HCT116 (cell line): ENCODE measurements around the gene HBG1. TPM values are rescaled to one million over a fixed set of nuclear protein-coding genes. Genes with fewer than 3 reads are reported as not detected.

ENCODE experiments used
- ATAC-seq: fragments of 200-7000 bp; cut with Tn5 transposase; 2 replicates; pipeline ENCODE4 v1.9.1; 2020; ENCODE audit warnings: mild to moderate bottlenecking, moderate library complexity
- BruUV-seq: library from RNA; stranded (reverse); fragments of 400-500 nt; replicated peaks from 2 replicates; lab custom pipeline; 2021; lab: Mats Ljungman, UMichigan
- CTCF ChIA-PET: fragments of 300-600 bp; sonication (Branson Sonifier 250); formaldehyde crosslinking; loops from one replicate; lab custom pipeline; 2021; ENCODE audit warnings: antibody characterized with exemption; lab: Charles Lee
- POLR2A ChIA-PET: fragments of 300-600, 350-600 bp; sonication (Branson Sonifier 250); formaldehyde crosslinking; loops from one replicate; lab custom pipeline; 2021; ENCODE audit warnings: antibody characterized with exemption; lab: Charles Lee
- RAD21 ChIA-PET, 2 experiments: fragments of 300-600 bp; sonication (Branson Sonifier 250); formaldehyde crosslinking; loops; one replicate each; lab custom pipeline; 2023; ENCODE audit warnings: low total read pairs in 2 of 2; ENCODE audit not compliant: uncharacterized antibody in 2 of 2, unreplicated experiment in 2 of 2, low non-redundant PET in 1 of 2; lab: Charles Lee
- DNase-seq: peaks from one replicate; pipeline ENCODE4 v3.0.0-alpha.2; 2010; ENCODE audit warnings: low read depth, low spot score
- H2AFZ ChIP-seq: fragments of 200-600 bp; shearing (Covaris generic), sonication (generic); 2 replicates; pipeline ENCODE4 v1.6.1; 2017; ENCODE audit warnings: low read depth, mixed run types, mixed read lengths, antibody characterized with exemption, low read length; ENCODE audit not compliant: poor library complexity, severe bottlenecking
- H3K27ac ChIP-seq: 2 replicates; pipeline ENCODE4 v1.5.1; 2012; ENCODE audit warnings: low read depth, low read length
- H3K27me3 ChIP-seq: fragments of 200-600 bp; sonication (generic); 2 replicates; pipeline ENCODE4 v1.6.1; 2016; ENCODE audit warnings: mixed run types, low read length, mixed read lengths; ENCODE audit not compliant: insufficient read depth
- H3K36me3 ChIP-seq, 2 experiments: fragments of 200-500 bp in 1 of 2; fragments of 200-600 bp in 1 of 2; sonication (Bioruptor generic) in 1 of 2; sonication (generic) in 1 of 2; 2 replicates each; pipeline versions ENCODE4 v1.5.1 to v1.6.1; 2014 to 2016; ENCODE audit warnings: low read length in 2 of 2, inconsistent platforms in 1 of 2, mixed read lengths in 1 of 2, mixed run types in 1 of 2; ENCODE audit not compliant: insufficient read depth in 2 of 2, control insufficient read depth in 1 of 2
- H3K4me1 ChIP-seq, 2 experiments: fragments of 200-600 bp in 1 of 2; sonication (generic) in 1 of 2; 2 replicates each; pipeline versions ENCODE4 v1.5.1 to v1.6.1; 2012 to 2017; ENCODE audit warnings: low read length in 2 of 2, inconsistent platforms in 1 of 2, mild to moderate bottlenecking in 1 of 2, mixed read lengths in 1 of 2, mixed run types in 1 of 2, moderate library complexity in 1 of 2; ENCODE audit not compliant: insufficient read depth in 2 of 2, control insufficient read depth in 1 of 2
- H3K4me2 ChIP-seq: fragments of 200-600 bp; sonication (generic); 2 replicates; pipeline ENCODE4 v1.6.1; 2017; ENCODE audit warnings: mixed run types, low read length, mixed read lengths
- H3K4me3 ChIP-seq, 2 experiments: fragments of 200-600 bp in 1 of 2; sonication (generic) in 1 of 2; replicated peaks in 1 of 2; 2 replicates each; pipeline ENCODE4 v1.5.1; 2011 to 2016; ENCODE audit warnings: low read length in 2 of 2, control low read depth in 1 of 2, low read depth in 1 of 2, mild to moderate bottlenecking in 1 of 2, mixed read lengths in 1 of 2, mixed run types in 1 of 2
- H3K79me2 ChIP-seq: fragments of 200-600 bp; sonication (generic); 2 replicates; pipeline ENCODE4 v1.6.1; 2017; ENCODE audit warnings: mild to moderate bottlenecking, mixed run types, low read length, moderate library complexity, mixed read lengths; ENCODE audit not compliant: insufficient read depth
- H3K9ac ChIP-seq: fragments of 200-600 bp; sonication (generic); 2 replicates; pipeline ENCODE4 v1.6.1; 2016; ENCODE audit warnings: low read length, mixed read lengths
- H3K9me2 ChIP-seq: fragments of 200-600 bp; sonication (generic), shearing (Covaris generic); 2 replicates; pipeline ENCODE4 v1.6.1; 2017; ENCODE audit warnings: mixed run types, mild to moderate bottlenecking, moderate library complexity; ENCODE audit not compliant: insufficient read depth
- H3K9me3 ChIP-seq, 2 experiments: fragments of 200-500 bp in 1 of 2; fragments of 200-600 bp in 1 of 2; sonication (Bioruptor generic) in 1 of 2; sonication (generic) in 1 of 2; 2 replicates each; pipeline ENCODE4 v1.6.1; 2014 to 2017; ENCODE audit warnings: low read length in 2 of 2, mixed read lengths in 2 of 2, inconsistent platforms in 1 of 2, low read depth in 1 of 2, mild to moderate bottlenecking in 1 of 2, mixed run types in 1 of 2, moderate library complexity in 1 of 2; ENCODE audit not compliant: control insufficient read depth in 1 of 2, insufficient read depth in 1 of 2
- H4K20me1 ChIP-seq: fragments of 200-600 bp; sonication (generic), shearing (Covaris generic); 2 replicates; pipeline ENCODE4 v1.6.1; 2017; ENCODE audit warnings: mixed run types, mild to moderate bottlenecking, moderate library complexity; ENCODE audit not compliant: insufficient read depth
- ATF3 ChIP-seq: IDR thresholded peaks from 2 replicates; pipeline ENCODE4 v1.6.1; 2012
- CBX3 ChIP-seq: IDR thresholded peaks from 2 replicates; pipeline ENCODE4 v1.6.1; 2012; ENCODE audit warnings: low read depth
- CTCF ChIP-seq, 3 experiments: fragments of 200-600 bp in 1 of 3; sonication (generic) in 1 of 3; IDR thresholded peaks in 2 of 3; conservative IDR thresholded peaks in 1 of 3; 2 replicates each; pipeline ENCODE4 v1.5.1; 2012 to 2017; ENCODE audit warnings: low read depth in 2 of 3, low read length in 2 of 3, antibody characterized with exemption in 1 of 3, borderline replicate concordance in 1 of 3, control low read depth in 1 of 3, mild to moderate bottlenecking in 1 of 3, mixed read lengths in 1 of 3, mixed run types in 1 of 3, moderate library complexity in 1 of 3; ENCODE audit not compliant: insufficient read depth in 1 of 3
- EGR1 ChIP-seq: IDR thresholded peaks from 2 replicates; pipeline ENCODE4 v1.6.1; 2012; ENCODE audit warnings: low read depth
- EZH2phosphoT487 ChIP-seq: fragments of 200-600 bp; IDR thresholded peaks from 2 replicates; pipeline ENCODE4 v1.6.1; 2018; ENCODE audit warnings: antibody characterized with exemption, borderline replicate concordance
- POLR2AphosphoS5 ChIP-seq: IDR thresholded peaks from 2 replicates; pipeline ENCODE4 v1.6.1; 2011; ENCODE audit warnings: mild to moderate bottlenecking, low read depth, low read length, moderate library complexity
- RAD21 ChIP-seq: IDR thresholded peaks from 2 replicates; pipeline ENCODE4 v1.6.1; 2012; ENCODE audit warnings: low read depth, mild to moderate bottlenecking
- SIN3A ChIP-seq: IDR thresholded peaks from 2 replicates; pipeline ENCODE4 v1.6.1; 2012; ENCODE audit warnings: low read depth
- YY1 ChIP-seq: IDR thresholded peaks from 2 replicates; pipeline ENCODE4 v1.6.1; 2011; ENCODE audit warnings: low read length, low read depth, moderate library complexity, mild to moderate bottlenecking; ENCODE audit not compliant: insufficient replicate concordance; ENCODE audit errors: extremely low read depth
- intact Hi-C: fragments of 100-400 bp; cut with micrococcal nuclease; formaldehyde crosslinking; loops from 2 replicates; pipeline ENCODE4 v1.10.0; 2022
- total RNA-seq: library from RNA; stranded (reverse); gene quantifications from one replicate; pipeline ENCODE4 v1.2.1, GENCODE V29; 2021; ENCODE audit not compliant: unreplicated experiment

The HBG1 gene
- total RNA-seq, 1 experiment from 2014 or later = 3.6 TPM

DNA sequence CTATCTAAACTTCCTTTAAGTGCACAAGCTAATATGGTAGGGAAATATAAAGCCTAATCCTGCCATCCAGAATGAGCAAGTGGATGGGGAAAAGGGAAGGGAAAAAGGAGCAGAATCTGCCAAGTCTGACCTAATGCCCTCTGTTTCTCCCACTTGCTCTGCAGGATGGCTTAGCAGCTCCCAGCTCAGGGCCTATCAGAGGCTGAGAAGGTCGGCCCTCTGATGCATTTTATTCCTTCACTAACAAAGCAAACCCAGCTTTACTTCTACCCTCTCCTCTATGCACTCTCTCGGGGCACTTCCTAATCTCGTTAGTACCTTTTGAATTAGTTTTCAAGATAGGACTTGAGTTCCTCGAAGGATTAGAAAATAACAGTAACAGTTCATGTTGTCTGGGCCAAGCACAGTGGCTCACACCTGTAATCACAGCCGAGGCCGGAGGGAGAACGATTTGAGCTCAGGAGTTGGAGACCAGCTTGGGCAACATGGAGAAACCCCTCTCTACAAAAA lies 39.2 kb downstream of the HBG1 start:
- POLR2A ChIA-PET = no interaction called here
- Histone ChIP-seq H3K27ac (no peak overlapping the region), H3K4me3 (no peak overlapping the region), H3K27me3 (no peaks in the 10 kb centered on the region), H3K36me3 (no peaks in the 10 kb centered on the region), H3K9me3 (no peaks in the 10 kb centered on the region), H3K4me2 (no peak overlapping the region), H3K9ac (no peak overlapping the region), H2AFZ (peak overlapping the region; percentile 48), H4K20me1 (no peaks in the 10 kb centered on the region), H3K79me2 (no peaks in the 10 kb centered on the region), H3K9me2 (no peaks in the 10 kb centered on the region), H3K4me1 (no peaks in the 10 kb centered on the region)
- intact Hi-C loops = no loop called here
- no peak for DNase-seq
- TF ChIP-seq YY1 (no peak), POLR2AphosphoS5 (no peak), CBX3 (no peak), EGR1 (no peak), SIN3A (no peak), ATF3 (no peak)
- CTCF ChIA-PET = no interaction called here
- no peak for ATAC-seq
- RAD21 ChIA-PET = no interaction called here
- BruUV-seq = no TSS peak

DNA sequence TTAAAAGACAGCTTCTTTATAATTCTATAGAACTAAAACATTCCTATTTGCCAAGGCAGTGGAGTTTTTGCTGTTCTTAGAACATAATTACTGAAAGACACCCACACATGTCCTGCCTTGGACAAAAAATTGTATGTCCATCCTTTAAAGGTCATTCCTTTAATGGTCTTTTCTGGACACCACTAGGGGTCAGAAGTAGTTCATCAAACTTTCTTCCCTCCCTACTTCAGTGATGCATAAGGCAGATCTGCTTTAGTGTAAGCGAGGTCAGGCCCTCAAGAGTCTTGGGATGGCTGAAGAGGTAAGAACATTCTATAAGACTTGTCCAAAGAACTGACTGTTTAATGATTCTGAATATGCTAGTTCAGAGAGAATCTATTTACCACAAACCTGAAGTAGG lies 44.9 kb downstream of the HBG1 start:
- Histone ChIP-seq H3K4me1 (no peaks in the 10 kb centered on the region), H3K9me3 (no peaks in the 10 kb centered on the region), H3K36me3 (no peaks in the 10 kb centered on the region), H2AFZ (no peak overlapping the region), H3K9ac (no peak overlapping the region), H3K79me2 (no peaks in the 10 kb centered on the region), H3K9me2 (no peaks in the 10 kb centered on the region), H4K20me1 (no peaks in the 10 kb centered on the region), H3K27ac (no peak overlapping the region), H3K4me2 (no peak overlapping the region), H3K4me3 (no peak overlapping the region), H3K27me3 (peaks cover 32% of the 10 kb centered on the region)
- RAD21 ChIA-PET = no interaction called here
- POLR2A ChIA-PET = no interaction called here
- BruUV-seq = no TSS peak
- TF ChIP-seq POLR2AphosphoS5 (no peak), YY1 (peak; percentile 28), EGR1 (0 out of 2 replicates have a peak, but pooled peaks have one; percentile 18), RAD21 (peak; percentile 94), CTCF (IDR thresholded peaks at IDR 0.05 in 2 of 3, conservative IDR thresholded peaks at IDR 0.05 in 1 of 3; ENCODE audit: borderline replicate concordance in 1 of 3, insufficient read depth in 1 of 3, low read depth in 2 of 3, low read length in 2 of 3) (peak; percentile 54 to 79 (median 77)), EZH2phosphoT487 (no peak)
- peak; percentile 68 for DNase-seq
- CTCF ChIA-PET = no interaction called here
- intact Hi-C loops = loop anchor here (1.0 to 10.0 kb wide), 4 partner anchors 87 to 604 kb away; partner anchors contain the start of gene OR52N2
- peak; percentile 99 for ATAC-seq
